ENCODE results near the gene ATF6B. TPM values are rescaled to one million over a fixed set of nuclear protein-coding genes. Genes with fewer than 3 reads are reported as not detected.
A peak's percentile ranks its signal among the peaks of the same experiment; 100 is the strongest.

The ATF6B gene
- total and polyA plus RNA-seq, 2 experiments from 2014 or later: 33.3 to 54.1 TPM

- Histone ChIP-seq H4K20me1 (ENCODE audit: insufficient read depth) (no peaks in the 10 kb centered on the region), H3K9ac (no peak overlapping the region), H2AFZ (no peak overlapping the region), H3K36me3 (ENCODE audit: low read depth) (peaks cover 3% of the 10 kb centered on the region; the same call in 1 of the 2 replicates), H3K9me2 (ENCODE audit: insufficient read depth) (no peaks in the 10 kb centered on the region), H3K4me1 (ENCODE audit: insufficient read depth) (peaks cover 4% of the 10 kb centered on the region; the same call in 1 of the 2 replicates), H3F3A (ENCODE audit: insufficient read depth) (no peaks in the 10 kb centered on the region; the same call in 1 of the 2 replicates), H3K4me2 (ENCODE audit: unreplicated experiment) (no peak overlapping the region), H3K79me2 (ENCODE audit: insufficient read depth) (no peaks in the 10 kb centered on the region), H3K9me3 (ENCODE audit: low read depth) (no peaks in the 10 kb centered on the region), H3K27me3 (replicated peaks; ENCODE audit: insufficient read depth) (no peaks in the 10 kb centered on the region), H3K4me3 (no peak overlapping the region), H3K27ac (no peak overlapping the region)
- TF ChIP-seq EZH2phosphoT487 (IDR thresholded peaks at IDR 0.05; ENCODE audit: insufficient read depth, low read depth) (no peak), EZH2 (IDR thresholded peaks at IDR 0.05; ENCODE audit: insufficient read depth, poor library complexity, severe bottlenecking) (no peak)
- no peak for DNase-seq
- 99% methylated on average over 7 of the region's 7 CpGs for WGBS, 2 experiments (ENCODE audit: low coverage in 1 of 2, low lambda C conversion rate in 2 of 2, missing lambda C conversion rate in 2 of 2)
- in situ Hi-C loops (cut with MboI): no loop called here
Measured at GRCh38 chr6:32163559-32164258, 35.7 kb upstream of the ATF6B start.

GRCh38 chr6:32158052-32158451, 30.0 kb upstream of the ATF6B start:
- Histone ChIP-seq H3K36me3 (ENCODE audit: low read depth) (peaks cover 11% of the 10 kb centered on the region; the same call in 1 of the 2 replicates), H3K9me2 (ENCODE audit: insufficient read depth) (no peaks in the 10 kb centered on the region), H3K79me2 (ENCODE audit: insufficient read depth) (peaks cover 24% of the 10 kb centered on the region), H3K27ac (no peak overlapping the region), H3K27me3 (replicated peaks; ENCODE audit: insufficient read depth) (no peaks in the 10 kb centered on the region), H3K4me1 (ENCODE audit: insufficient read depth) (peaks cover 8% of the 10 kb centered on the region; the same call in 1 of the 2 replicates), H3K4me3 (no peak overlapping the region), H3K9me3 (ENCODE audit: low read depth) (no peaks in the 10 kb centered on the region), H2AFZ (no peak overlapping the region), H3K4me2 (ENCODE audit: unreplicated experiment) (no peak overlapping the region), H3K9ac (no peak overlapping the region), H3F3A (ENCODE audit: insufficient read depth) (peaks cover 2% of the 10 kb centered on the region; the same call in 1 of the 2 replicates), H4K20me1 (ENCODE audit: insufficient read depth) (no peaks in the 10 kb centered on the region)
- no peak for DNase-seq
- TF ChIP-seq EZH2 (IDR thresholded peaks at IDR 0.05; ENCODE audit: insufficient read depth, poor library complexity, severe bottlenecking) (no peak), EZH2phosphoT487 (IDR thresholded peaks at IDR 0.05; ENCODE audit: insufficient read depth, low read depth) (no peak)
- in situ Hi-C loops (cut with MboI): no loop called here

- no peak for TF ChIP-seq EZH2phosphoT487 (IDR thresholded peaks at IDR 0.05; ENCODE audit: insufficient read depth, low read depth)
- TF ChIP-seq EZH2 (IDR thresholded peaks at IDR 0.05; ENCODE audit: insufficient read depth, poor library complexity, severe bottlenecking): no peak
- H3K4me1 ChIP-seq (ENCODE audit: insufficient read depth): peaks cover 19% of the 10 kb centered on the region
- no peaks in the 10 kb centered on the region for H3K27me3 ChIP-seq (replicated peaks; ENCODE audit: insufficient read depth)
- H3K4me2 ChIP-seq (ENCODE audit: unreplicated experiment): no peak overlapping the region
- peaks cover 11% of the 10 kb centered on the region; the same call in 1 of the 2 replicates for H3K36me3 ChIP-seq (ENCODE audit: low read depth)
- peaks cover 28% of the 10 kb centered on the region for H3K79me2 ChIP-seq (ENCODE audit: insufficient read depth)
- in situ Hi-C loops (cut with MboI): no loop called here
- no peaks in the 10 kb centered on the region for H3K9me2 ChIP-seq (ENCODE audit: insufficient read depth)
- H3K9me3 ChIP-seq (ENCODE audit: low read depth): no peaks in the 10 kb centered on the region
- H3K27ac ChIP-seq: no peak overlapping the region
- H4K20me1 ChIP-seq (ENCODE audit: insufficient read depth): no peaks in the 10 kb centered on the region
- H2AFZ ChIP-seq: no peak overlapping the region
- H3K4me3 ChIP-seq: no peak overlapping the region
- H3F3A ChIP-seq (ENCODE audit: insufficient read depth): peaks cover 9% of the 10 kb centered on the region; the same call in 1 of the 2 replicates
- no peak for DNase-seq
- H3K9ac ChIP-seq: no peak overlapping the region
- WGBS, 2 experiments (ENCODE audit: low coverage in 1 of 2, low lambda C conversion rate in 2 of 2, missing lambda C conversion rate in 2 of 2): 83 to 84% methylated on average over 9 of the region's 9 CpGs
Measured at GRCh38 chr6:32156891-32157290, 28.8 kb upstream of the ATF6B start.

GRCh38 chr6:32154514-32155161, 26.6 kb upstream of the ATF6B start:
- Histone ChIP-seq H3K27ac (peak overlapping the region; percentile 91), H3K9me2 (ENCODE audit: insufficient read depth) (no peaks in the 10 kb centered on the region), H3K27me3 (replicated peaks; ENCODE audit: insufficient read depth) (no peaks in the 10 kb centered on the region), H3K4me2 (ENCODE audit: unreplicated experiment) (peak overlapping the region; percentile 93), H4K20me1 (ENCODE audit: insufficient read depth) (no peaks in the 10 kb centered on the region), H2AFZ (peak overlapping the region; percentile 97), H3F3A (ENCODE audit: insufficient read depth) (peaks cover 9% of the 10 kb centered on the region; the same call in 1 of the 2 replicates), H3K36me3 (ENCODE audit: low read depth) (peaks cover 11% of the 10 kb centered on the region; the same call in 1 of the 2 replicates), H3K4me3 (peak overlapping the region; percentile 94), H3K79me2 (ENCODE audit: insufficient read depth) (peaks cover 28% of the 10 kb centered on the region), H3K4me1 (ENCODE audit: insufficient read depth) (peaks cover 20% of the 10 kb centered on the region), H3K9me3 (ENCODE audit: low read depth) (no peaks in the 10 kb centered on the region), H3K9ac (peak overlapping the region; percentile 91)
- TF ChIP-seq EZH2phosphoT487 (IDR thresholded peaks at IDR 0.05; ENCODE audit: insufficient read depth, low read depth) (no peak), EZH2 (IDR thresholded peaks at IDR 0.05; ENCODE audit: insufficient read depth, poor library complexity, severe bottlenecking) (no peak)
- in situ Hi-C loops (cut with MboI): no loop called here
- peak; percentile 86 for DNase-seq
- 2 to 7% methylated on average over 33 to 34 of the region's 34 CpGs for WGBS, 2 experiments (ENCODE audit: low coverage in 1 of 2, low lambda C conversion rate in 2 of 2, missing lambda C conversion rate in 2 of 2)

Data from GM23248 (cell line).